IMR-90 (cell line): ENCODE results near the gene LRRC7. TPM values are rescaled to one million over a fixed set of nuclear protein-coding genes. Genes with fewer than 3 reads are reported as not detected.

Experiments used
- ATAC-seq: fragments of 200-7000 bp; cut with Tn5 transposase; 2 replicates; pipeline ENCODE4 v1.9.1; 2020; ENCODE audit warnings: low read depth, mild to moderate bottlenecking, moderate library complexity
- BruUV-seq: library from RNA; stranded (reverse); fragments of 400-500 nt; replicated peaks from 2 replicates; lab custom pipeline; 2021; lab: Mats Ljungman, UMichigan
- CTCF ChIA-PET: fragments of 300-600 bp; formaldehyde crosslinking; extraction: SDS; loops from one replicate; lab custom pipeline; 2021; ENCODE audit warnings: antibody characterized with exemption; lab: Yijun Ruan, JAX
- POLR2A ChIA-PET: fragments of 300-600 bp; sonication (Branson Sonifier 250); formaldehyde crosslinking; loops from one replicate; lab custom pipeline; 2022; ENCODE audit warnings: antibody characterized with exemption; ENCODE audit not compliant: unreplicated experiment; lab: Charles Lee
- DNase-seq: peaks from one replicate; pipeline ENCODE4 v3.0.0; 2013
- H2AFZ ChIP-seq: replicated peaks from 2 replicates; pipeline ENCODE3; 2013; ENCODE audit warnings: low read length, mild to moderate bottlenecking; ENCODE audit not compliant: poor library complexity
- H2AK5ac ChIP-seq: 2 replicates; pipeline ENCODE4 v1.6.1; 2013; ENCODE audit warnings: low read depth, low read length, inconsistent platforms
- H2AK9ac ChIP-seq: replicated peaks from 2 replicates; pipeline ENCODE3; 2013; ENCODE audit warnings: mild to moderate bottlenecking, low read depth, low read length, moderate library complexity; ENCODE audit not compliant: poor library complexity
- H2BK120ac ChIP-seq: 2 replicates; pipeline ENCODE4 v1.6.1; 2013; ENCODE audit warnings: low read depth, low read length, inconsistent platforms
- H2BK15ac ChIP-seq: 3 replicates; pipeline ENCODE4 v1.6.1; 2013; ENCODE audit warnings: low read depth, low read length, inconsistent platforms
- H2BK20ac ChIP-seq: 2 replicates; pipeline ENCODE4 v1.6.1; 2013; ENCODE audit warnings: low read depth, mild to moderate bottlenecking, inconsistent platforms, low read length, moderate library complexity
- H2BK5ac ChIP-seq: 2 replicates; pipeline ENCODE4 v1.6.1; 2013; ENCODE audit warnings: mild to moderate bottlenecking, low read depth, low read length, inconsistent platforms; ENCODE audit not compliant: poor library complexity, severe bottlenecking
- H3K14ac ChIP-seq: replicated peaks from 2 replicates; pipeline ENCODE4 v1.6.1; 2013; ENCODE audit warnings: low read depth, low read length, inconsistent platforms
- H3K18ac ChIP-seq: 2 replicates; pipeline ENCODE4 v1.6.1; 2013; ENCODE audit warnings: low read depth, low read length, control low read depth
- H3K23ac ChIP-seq: 2 replicates; pipeline ENCODE4 v1.6.1; 2013; ENCODE audit warnings: low read depth, low read length, inconsistent platforms
- H3K27ac ChIP-seq: 2 replicates; pipeline ENCODE4 v1.5.1; 2013; ENCODE audit warnings: mild to moderate bottlenecking, control low read depth, low read length; ENCODE audit not compliant: insufficient read depth
- H3K27me3 ChIP-seq: 2 replicates; pipeline ENCODE4 v1.6.1; 2013; ENCODE audit warnings: low read length; ENCODE audit not compliant: control insufficient read depth, insufficient read depth
- H3K36me3 ChIP-seq: 2 replicates; pipeline ENCODE4 v1.6.1; 2013; ENCODE audit warnings: low read length, mixed read lengths; ENCODE audit not compliant: control insufficient read depth, insufficient read depth
- H3K4ac ChIP-seq: 2 replicates; pipeline ENCODE4 v1.6.1; 2013; ENCODE audit warnings: low read depth, low read length, inconsistent platforms
- H3K4me1 ChIP-seq: 2 replicates; pipeline ENCODE4 v1.6.1; 2013; ENCODE audit warnings: low read length, mixed read lengths; ENCODE audit not compliant: control insufficient read depth, insufficient read depth
- H3K4me2 ChIP-seq: 2 replicates; pipeline ENCODE4 v1.6.1; 2013; ENCODE audit warnings: low read depth, mild to moderate bottlenecking, control low read depth, low read length, moderate library complexity
- H3K4me3 ChIP-seq: 2 replicates; pipeline ENCODE4 v1.5.1; 2013; ENCODE audit warnings: low read depth, mild to moderate bottlenecking, control low read depth, low read length, moderate library complexity; ENCODE audit not compliant: insufficient read depth
- H3K56ac ChIP-seq: 2 replicates; pipeline ENCODE4 v1.6.1; 2013; ENCODE audit warnings: low read length, inconsistent platforms; ENCODE audit not compliant: insufficient read depth; ENCODE audit errors: extremely low read depth
- H3K79me1 ChIP-seq, 2 experiments: 2 replicates each; pipeline ENCODE4 v1.6.1; 2013; ENCODE audit warnings: low read length in 2 of 2, inconsistent platforms in 1 of 2, low read depth in 1 of 2
- H3K9ac ChIP-seq: 2 replicates; pipeline ENCODE4 v1.6.1; 2013; ENCODE audit warnings: low read depth, low read length, control low read depth
- H3K9me1 ChIP-seq: 2 replicates; pipeline ENCODE4 v1.6.1; 2013; ENCODE audit warnings: low read length, inconsistent platforms; ENCODE audit not compliant: insufficient read depth
- H3K9me3 ChIP-seq: 2 replicates; pipeline ENCODE4 v1.6.1; 2013; ENCODE audit warnings: low read length; ENCODE audit not compliant: control insufficient read depth, insufficient read depth
- H4K20me1 ChIP-seq: 2 replicates; pipeline ENCODE4 v1.6.1; 2013; ENCODE audit warnings: low read length, inconsistent platforms; ENCODE audit not compliant: insufficient read depth
- H4K5ac ChIP-seq: 2 replicates; pipeline ENCODE4 v1.6.1; 2013; ENCODE audit warnings: mild to moderate bottlenecking, low read depth, low read length, control low read depth
- H4K8ac ChIP-seq, 2 experiments: 2 replicates each; pipeline ENCODE4 v1.6.1; 2013; ENCODE audit warnings: low read depth in 2 of 2, low read length in 2 of 2, control low read depth in 1 of 2, inconsistent platforms in 1 of 2
- H4K91ac ChIP-seq: 2 replicates; pipeline ENCODE4 v1.6.1; 2013; ENCODE audit warnings: low read depth, low read length, inconsistent platforms; ENCODE audit not compliant: insufficient read depth
- MAFK ChIP-seq: IDR thresholded peaks from 2 replicates; pipeline ENCODE4 v1.6.1; 2012; ENCODE audit warnings: low read depth, low read length, improper control_type of control experiment
- WGBS, 2 experiments: methylation state at CpG; one replicate each; pipeline versions ENCODE4 v1.1.5 to v1.1.7; 2013; ENCODE audit warnings: missing lambda C conversion rate in 2 of 2; ENCODE audit not compliant: insufficient read length in 1 of 2; ENCODE audit errors: extremely low coverage in 2 of 2; 5-methylcytosine and 5-hydroxymethylcytosine counted together
- dilution Hi-C: fragments of 300-500 bp; cut with HindIII; formaldehyde crosslinking; loops from one replicate; pipeline ENCODE4 v1.14.3; 2018; ENCODE audit warnings: low sequenced_read_pairs; ENCODE audit not compliant: unreplicated experiment
- in situ Hi-C: fragments of 300-500 bp; cut with MboI; formaldehyde crosslinking; loops from 3 replicates; pipeline ENCODE4 v1.14.3; 2019; ENCODE audit warnings: low sequenced_read_pairs, inconsistent platforms, mixed read lengths
- intact Hi-C: fragments of 100-400 bp; cut with micrococcal nuclease; formaldehyde crosslinking; loops from 2 replicates; pipeline ENCODE4 v1.10.0; 2022
- polyA plus RNA-seq, 3 experiments: library from polyadenylated mRNA; depleted of rRNA; stranded (reverse); fragments of >200 nt; gene quantifications; 2 replicates each; pipeline ENCODE4 v1.2.3, GENCODE V29; 2012; ENCODE audit warnings: low replicate concordance in 1 of 3
- total RNA-seq: library from RNA; depleted of rRNA; stranded (reverse); fragments of >200 nt; gene quantifications from 2 replicates; pipeline ENCODE4 v1.2.3, GENCODE V29; 2012
- TF ChIP-seq, protein P1 (sequence below): conservative IDR thresholded peaks from 2 replicates; pipeline ENCODE4 v1.5.1; 2012; ENCODE audit warnings: mild to moderate bottlenecking, low read depth, low read length, improper control_type of control experiment

The LRRC7 gene
- total and polyA plus RNA-seq, 2 of the 4 experiments (the other 2 are of a cell fraction), result under 0.01 to 0.02 TPM

DNA sequence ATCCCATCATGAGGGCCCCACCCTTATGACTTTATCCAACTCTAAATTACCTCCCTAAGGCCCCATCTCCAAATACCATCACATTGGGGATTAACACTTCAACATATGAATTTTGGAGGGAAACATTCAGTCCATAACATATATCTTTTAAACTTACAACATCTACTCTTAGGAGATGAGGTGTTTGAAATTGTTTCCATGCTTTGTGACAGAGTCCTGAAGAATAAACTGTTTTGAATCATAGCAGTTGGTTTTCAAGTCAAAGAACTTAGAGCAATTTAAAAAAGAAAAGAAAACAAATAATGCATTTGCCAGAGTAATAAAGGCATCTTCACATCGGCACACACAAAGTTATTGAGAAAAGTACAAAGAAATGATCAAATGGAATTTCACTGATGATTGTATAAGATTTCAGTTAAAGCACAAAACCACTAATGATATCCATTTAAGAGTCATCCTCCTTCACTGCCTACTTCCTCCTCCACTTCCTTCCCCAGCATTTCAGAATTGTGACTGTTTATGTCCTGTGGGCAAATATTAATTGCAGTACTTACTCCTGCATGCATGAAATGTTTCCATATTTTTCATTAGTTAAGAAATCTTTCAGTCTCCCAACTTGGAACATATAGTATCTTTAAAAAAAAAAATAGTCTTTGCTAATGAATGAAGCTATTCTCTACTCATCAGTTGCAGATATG is 435.6 kb downstream of the LRRC7 start:
- POLR2A ChIA-PET, result no interaction called here

More for the DNA sequence above, 435.6 kb downstream of the LRRC7 start:
- H2AK5ac ChIP-seq, result no peak overlapping the region
- H4K8ac ChIP-seq, result no peak overlapping the region
- TF ChIP-seq, protein P1, sequence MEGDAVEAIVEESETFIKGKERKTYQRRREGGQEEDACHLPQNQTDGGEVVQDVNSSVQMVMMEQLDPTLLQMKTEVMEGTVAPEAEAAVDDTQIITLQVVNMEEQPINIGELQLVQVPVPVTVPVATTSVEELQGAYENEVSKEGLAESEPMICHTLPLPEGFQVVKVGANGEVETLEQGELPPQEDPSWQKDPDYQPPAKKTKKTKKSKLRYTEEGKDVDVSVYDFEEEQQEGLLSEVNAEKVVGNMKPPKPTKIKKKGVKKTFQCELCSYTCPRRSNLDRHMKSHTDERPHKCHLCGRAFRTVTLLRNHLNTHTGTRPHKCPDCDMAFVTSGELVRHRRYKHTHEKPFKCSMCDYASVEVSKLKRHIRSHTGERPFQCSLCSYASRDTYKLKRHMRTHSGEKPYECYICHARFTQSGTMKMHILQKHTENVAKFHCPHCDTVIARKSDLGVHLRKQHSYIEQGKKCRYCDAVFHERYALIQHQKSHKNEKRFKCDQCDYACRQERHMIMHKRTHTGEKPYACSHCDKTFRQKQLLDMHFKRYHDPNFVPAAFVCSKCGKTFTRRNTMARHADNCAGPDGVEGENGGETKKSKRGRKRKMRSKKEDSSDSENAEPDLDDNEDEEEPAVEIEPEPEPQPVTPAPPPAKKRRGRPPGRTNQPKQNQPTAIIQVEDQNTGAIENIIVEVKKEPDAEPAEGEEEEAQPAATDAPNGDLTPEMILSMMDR, result no peak
- TF ChIP-seq MAFK, result no peak
- BruUV-seq, result no TSS peak
- no peaks in the 10 kb centered on the region; the same call in 1 of the 2 replicates for H3K27me3 ChIP-seq
- intact Hi-C loops, result no loop called here
- H3K9me3 ChIP-seq, result no peaks in the 10 kb centered on the region
- no peak overlapping the region for H3K4me2 ChIP-seq
- H3K36me3 ChIP-seq, result no peaks in the 10 kb centered on the region
- no peak overlapping the region for H4K5ac ChIP-seq
- H4K20me1 ChIP-seq, result no peaks in the 10 kb centered on the region
- no peak overlapping the region for H3K4me3 ChIP-seq
- no peak overlapping the region for H2BK120ac ChIP-seq
- dilution Hi-C loops, result no loop called here
- H3K9ac ChIP-seq, result no peak overlapping the region
- WGBS, 2 experiments, result no CpG with 5 or more reads among the region's 1 CpG
- no peak overlapping the region for H3K56ac ChIP-seq
- H2BK5ac ChIP-seq, result no peak overlapping the region
- no peak for DNase-seq
- in situ Hi-C loops, result no loop called here
- no peak overlapping the region for H3K14ac ChIP-seq
- no peak overlapping the region for H3K23ac ChIP-seq
- ATAC-seq, result no peak
- H2AK9ac ChIP-seq, result no peak overlapping the region
- no peaks in the 10 kb centered on the region for H3K9me1 ChIP-seq
- CTCF ChIA-PET, result interaction anchor here (0.6 kb wide), 1 partner anchor 422 kb away, joined by 6 read pairs; no protein-coding TSS in a partner anchor
- H4K91ac ChIP-seq, result no peak overlapping the region
- H2AFZ ChIP-seq, result no peak overlapping the region
- no peaks in the 10 kb centered on the region for H3K4me1 ChIP-seq
- no peak overlapping the region for H3K27ac ChIP-seq
- H2BK20ac ChIP-seq, result no peak overlapping the region
- no peak overlapping the region for H2BK15ac ChIP-seq
- H3K18ac ChIP-seq, result no peak overlapping the region
- H3K79me1 ChIP-seq, result no peaks in the 10 kb centered on the region
- H3K4ac ChIP-seq, result no peak overlapping the region
